Measurements from ENCODE around the gene BMI1.

DNA sequence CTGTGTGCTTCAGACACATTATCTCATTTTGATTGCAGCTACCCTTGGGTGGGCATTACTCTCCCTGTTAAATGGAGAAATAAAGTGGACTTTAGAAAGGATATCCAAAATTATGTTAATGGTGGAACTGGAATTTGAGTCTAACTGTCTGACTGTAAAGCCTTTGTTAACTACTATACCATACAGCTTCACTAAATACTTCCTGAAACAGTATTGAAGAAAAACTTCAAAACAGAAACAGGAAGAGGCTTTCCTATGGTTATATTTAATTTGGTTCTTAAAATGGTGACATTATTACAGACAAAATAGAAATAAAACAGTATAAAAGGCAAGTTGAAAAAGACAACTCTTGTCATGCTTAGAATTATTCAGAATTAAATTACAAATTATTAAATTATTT lies 49.4 kb downstream of the BMI1 start:
- TF ChIP-seq, protein P1, sequence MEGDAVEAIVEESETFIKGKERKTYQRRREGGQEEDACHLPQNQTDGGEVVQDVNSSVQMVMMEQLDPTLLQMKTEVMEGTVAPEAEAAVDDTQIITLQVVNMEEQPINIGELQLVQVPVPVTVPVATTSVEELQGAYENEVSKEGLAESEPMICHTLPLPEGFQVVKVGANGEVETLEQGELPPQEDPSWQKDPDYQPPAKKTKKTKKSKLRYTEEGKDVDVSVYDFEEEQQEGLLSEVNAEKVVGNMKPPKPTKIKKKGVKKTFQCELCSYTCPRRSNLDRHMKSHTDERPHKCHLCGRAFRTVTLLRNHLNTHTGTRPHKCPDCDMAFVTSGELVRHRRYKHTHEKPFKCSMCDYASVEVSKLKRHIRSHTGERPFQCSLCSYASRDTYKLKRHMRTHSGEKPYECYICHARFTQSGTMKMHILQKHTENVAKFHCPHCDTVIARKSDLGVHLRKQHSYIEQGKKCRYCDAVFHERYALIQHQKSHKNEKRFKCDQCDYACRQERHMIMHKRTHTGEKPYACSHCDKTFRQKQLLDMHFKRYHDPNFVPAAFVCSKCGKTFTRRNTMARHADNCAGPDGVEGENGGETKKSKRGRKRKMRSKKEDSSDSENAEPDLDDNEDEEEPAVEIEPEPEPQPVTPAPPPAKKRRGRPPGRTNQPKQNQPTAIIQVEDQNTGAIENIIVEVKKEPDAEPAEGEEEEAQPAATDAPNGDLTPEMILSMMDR (IDR thresholded peaks at IDR 0.05), result no peak
- TF ChIP-seq POLR2A (IDR thresholded peaks at IDR 0.05), result no peak
